GM12872 (cell line): ENCODE data around the gene CRY1.

Source experiments
- TF ChIP-seq, protein P1 (sequence below): IDR thresholded peaks from 3 replicates; pipeline ENCODE4 v1.5.1; 2011; ENCODE audit warnings: low read depth, mild to moderate bottlenecking, low read length, moderate library complexity; ENCODE audit not compliant: insufficient read depth

CRY1 gene

DNA sequence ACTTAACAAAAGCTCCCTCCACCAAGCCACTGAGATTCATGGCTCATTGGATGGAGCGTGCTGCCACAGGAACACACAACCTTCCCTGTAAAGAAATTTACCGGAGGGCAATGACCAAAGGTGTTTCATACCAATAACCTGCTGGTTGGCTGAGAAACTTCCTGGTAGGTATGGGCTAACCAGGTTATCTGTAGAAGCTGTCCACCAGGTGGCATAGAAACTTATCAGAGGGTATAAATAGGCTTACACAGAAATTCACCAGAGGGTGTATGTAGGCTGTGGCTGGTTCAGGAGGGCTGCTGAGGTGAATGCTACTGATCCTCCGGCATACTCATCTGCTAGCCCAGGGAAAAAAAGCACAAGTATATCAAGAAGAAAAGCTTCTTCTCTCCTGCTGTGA is 79.3 kb downstream of the CRY1 start:
- TF ChIP-seq, protein P1, sequence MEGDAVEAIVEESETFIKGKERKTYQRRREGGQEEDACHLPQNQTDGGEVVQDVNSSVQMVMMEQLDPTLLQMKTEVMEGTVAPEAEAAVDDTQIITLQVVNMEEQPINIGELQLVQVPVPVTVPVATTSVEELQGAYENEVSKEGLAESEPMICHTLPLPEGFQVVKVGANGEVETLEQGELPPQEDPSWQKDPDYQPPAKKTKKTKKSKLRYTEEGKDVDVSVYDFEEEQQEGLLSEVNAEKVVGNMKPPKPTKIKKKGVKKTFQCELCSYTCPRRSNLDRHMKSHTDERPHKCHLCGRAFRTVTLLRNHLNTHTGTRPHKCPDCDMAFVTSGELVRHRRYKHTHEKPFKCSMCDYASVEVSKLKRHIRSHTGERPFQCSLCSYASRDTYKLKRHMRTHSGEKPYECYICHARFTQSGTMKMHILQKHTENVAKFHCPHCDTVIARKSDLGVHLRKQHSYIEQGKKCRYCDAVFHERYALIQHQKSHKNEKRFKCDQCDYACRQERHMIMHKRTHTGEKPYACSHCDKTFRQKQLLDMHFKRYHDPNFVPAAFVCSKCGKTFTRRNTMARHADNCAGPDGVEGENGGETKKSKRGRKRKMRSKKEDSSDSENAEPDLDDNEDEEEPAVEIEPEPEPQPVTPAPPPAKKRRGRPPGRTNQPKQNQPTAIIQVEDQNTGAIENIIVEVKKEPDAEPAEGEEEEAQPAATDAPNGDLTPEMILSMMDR: no peak

DNA sequence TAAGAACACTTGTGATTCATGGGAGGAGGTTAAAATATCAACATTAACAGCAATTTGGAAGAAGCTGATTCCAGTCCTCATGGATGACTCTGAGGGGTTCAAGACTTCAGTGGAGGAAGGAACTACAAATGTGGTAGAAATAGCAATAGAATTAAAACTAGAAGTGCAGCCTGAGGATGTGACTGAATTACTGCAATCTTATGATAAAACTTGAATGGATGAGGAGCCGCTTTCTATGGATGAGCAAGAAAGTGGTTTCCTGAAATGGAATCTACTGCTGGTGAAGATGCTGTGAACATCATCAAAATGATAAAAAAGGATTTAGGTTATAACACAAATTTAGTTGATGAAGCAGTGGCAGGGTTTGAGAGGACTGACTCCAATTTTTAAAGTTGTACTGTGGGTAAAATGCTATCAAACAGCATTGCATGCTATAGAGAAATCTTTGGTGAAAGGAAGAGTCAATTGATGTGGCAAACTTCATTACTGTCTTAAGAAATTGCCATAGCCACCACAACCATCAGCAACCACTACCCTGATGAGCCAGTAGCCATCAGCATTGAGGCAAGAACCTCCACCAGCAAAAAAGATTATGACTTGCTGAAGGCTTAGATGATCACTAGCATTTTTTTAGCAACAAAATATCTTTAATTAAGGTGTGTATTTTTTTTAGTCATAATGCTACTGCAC is 80.5 kb downstream of the CRY1 start:
- TF ChIP-seq, protein P1: no peak

DNA sequence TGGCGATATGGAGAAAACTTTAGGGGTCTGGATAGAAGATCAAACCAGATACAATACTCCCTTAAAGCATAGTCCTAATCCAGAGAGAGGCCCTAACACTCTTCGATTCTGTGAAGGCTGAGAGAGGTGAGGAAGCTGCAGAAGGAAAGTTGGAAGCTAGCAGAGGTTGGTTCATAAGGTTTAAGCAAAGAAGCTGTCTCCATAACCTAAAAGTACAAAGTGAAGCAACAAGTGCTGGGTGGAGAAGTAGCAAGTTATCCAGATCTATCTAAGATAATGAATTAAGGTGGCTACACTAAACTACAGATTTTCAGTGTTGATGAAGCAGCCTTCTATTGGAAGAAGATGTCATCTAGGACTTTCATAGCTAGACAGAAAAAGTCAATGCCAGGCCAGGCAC is 81.8 kb downstream of the CRY1 start:
- TF ChIP-seq, protein P1: no peak

DNA sequence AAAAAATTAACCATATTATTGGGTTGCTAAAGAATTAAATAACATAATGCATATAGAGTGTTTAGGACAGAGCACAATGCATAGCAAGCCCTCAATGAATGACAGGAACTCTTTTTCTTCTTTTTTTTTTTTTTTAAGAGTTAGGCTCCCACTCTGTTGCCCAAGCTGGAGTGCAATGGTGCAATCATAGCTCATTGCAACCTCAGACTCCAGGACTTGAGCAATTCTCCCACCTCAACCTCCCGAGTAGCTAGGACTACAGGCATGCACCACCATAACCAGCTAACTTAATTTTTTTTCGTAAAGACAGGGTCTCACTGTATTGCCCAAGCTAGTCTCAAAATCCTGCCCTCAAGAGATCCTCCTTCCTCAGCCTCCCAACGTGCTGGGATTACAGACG is 85.9 kb downstream of the CRY1 start:
- TF ChIP-seq, protein P1: no peak

DNA sequence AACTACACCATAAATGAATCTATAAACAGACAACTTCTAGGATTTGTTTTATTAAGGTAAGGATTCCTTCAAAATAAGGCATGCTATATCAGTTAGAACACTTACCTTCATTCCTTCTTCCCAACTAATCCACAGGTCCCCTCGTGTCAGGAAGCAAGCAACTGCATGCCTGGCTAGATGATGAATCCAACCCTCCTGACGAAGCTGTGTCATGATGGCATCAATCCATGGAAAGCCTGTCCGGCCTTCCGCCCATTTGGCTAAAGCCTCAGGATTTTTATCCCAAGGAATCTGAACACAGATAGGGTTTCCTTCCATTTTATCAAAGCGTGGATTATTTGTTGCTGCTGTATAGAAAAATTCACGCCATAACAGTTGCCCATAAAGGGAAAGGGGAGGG is 93.9 kb downstream of the CRY1 start:
- TF ChIP-seq, protein P1: no peak

DNA sequence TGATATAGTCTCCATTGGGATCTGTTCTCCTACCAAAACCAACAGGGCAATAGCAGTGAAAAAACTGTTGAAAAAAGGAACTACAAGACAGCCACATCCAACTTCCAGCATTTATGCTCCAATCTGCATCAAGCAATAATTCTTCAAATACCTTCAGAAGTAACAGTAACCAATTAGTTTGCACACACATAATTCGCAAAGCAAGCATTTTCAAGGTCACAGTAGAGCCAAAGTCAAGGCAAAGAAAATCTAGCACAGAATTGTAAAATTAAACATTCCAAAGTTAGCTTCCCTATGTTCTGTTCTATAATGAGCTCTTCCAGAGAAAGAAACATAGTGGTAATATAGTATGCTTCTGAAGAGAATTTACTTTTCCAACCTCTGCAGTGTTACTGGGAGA is 95.4 kb downstream of the CRY1 start:
- TF ChIP-seq, protein P1: no peak

DNA sequence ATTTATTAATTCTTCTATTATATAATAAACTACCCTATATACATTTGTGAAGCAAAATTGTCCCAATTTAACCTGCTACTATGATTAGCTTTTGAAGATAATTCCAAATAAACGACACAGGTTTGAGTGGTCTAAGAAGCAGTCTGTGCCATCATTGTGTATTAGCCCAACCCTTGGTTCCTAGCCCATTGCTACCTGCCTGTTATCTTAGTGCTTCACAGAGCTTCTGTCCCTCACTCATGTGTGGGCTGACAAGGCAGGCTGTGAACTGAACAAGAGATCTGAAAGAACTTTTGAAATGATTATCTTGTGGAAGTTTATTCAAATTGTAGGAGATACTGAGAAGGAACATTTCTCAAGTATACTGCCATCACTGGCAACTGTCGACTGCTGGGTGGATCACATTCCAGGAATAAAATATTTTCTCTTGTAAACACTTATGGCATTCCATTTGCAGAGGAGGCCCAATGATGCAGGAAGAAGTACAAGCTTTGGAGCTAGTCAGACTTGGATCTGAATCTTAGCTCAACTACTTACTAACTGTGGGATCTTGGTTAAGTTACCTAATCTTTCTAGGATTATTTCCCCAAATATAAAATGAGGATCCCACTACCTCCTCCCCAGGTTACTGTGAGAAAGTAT is 98.6 kb downstream of the CRY1 start:
- TF ChIP-seq, protein P1: no peak
